GM12878 (cell line): ENCODE measurements around the gene RASA1. TPM values are rescaled to one million over a fixed set of nuclear protein-coding genes. Genes with fewer than 3 reads are reported as not detected.

Source experiments
- ATF2 ChIP-seq: IDR thresholded peaks from 2 replicates; pipeline ENCODE4 v1.6.1; 2012; ENCODE audit warnings: low read length, inconsistent platforms
- ATF3 ChIP-seq: IDR thresholded peaks from 2 replicates; pipeline ENCODE4 v1.6.1; 2011; ENCODE audit warnings: low read depth, mild to moderate bottlenecking, low read length, moderate library complexity, borderline replicate concordance; ENCODE audit errors: extremely low read depth
- BRCA1 ChIP-seq: IDR thresholded peaks from 2 replicates; pipeline ENCODE4 v1.6.1; 2011; ENCODE audit warnings: low read depth, low read length, improper control_type of control experiment
- CHD1 ChIP-seq: IDR thresholded peaks from 2 replicates; pipeline ENCODE4 v1.6.1; 2012; ENCODE audit warnings: low read depth, low read length, improper control_type of control experiment
- E4F1 ChIP-seq: fragments of 450-650 bp; IDR thresholded peaks from 2 replicates; pipeline ENCODE4 v1.6.1; 2018; ENCODE audit warnings: borderline replicate concordance, mild to moderate bottlenecking; ENCODE audit not compliant: partially characterized antibody
- EGR1 ChIP-seq, 2 experiments: IDR thresholded peaks; 1 replicate in 1 of 2; 2 replicates in 1 of 2; pipeline ENCODE4 v1.6.1; 2011 to 2012; ENCODE audit warnings: low read depth in 2 of 2, low read length in 2 of 2, borderline replicate concordance in 1 of 2, mild to moderate bottlenecking in 1 of 2, moderate library complexity in 1 of 2
- IKZF1 ChIP-seq: fragments of 450-650 bp; conservative IDR thresholded peaks from 2 replicates; pipeline ENCODE4 v1.6.1; 2017; ENCODE audit warnings: antibody characterized with exemption, mild to moderate bottlenecking
- JUND ChIP-seq: IDR thresholded peaks from 2 replicates; pipeline ENCODE4 v1.6.1; 2012; ENCODE audit warnings: low read depth, mild to moderate bottlenecking, low read length, improper control_type of control experiment, moderate library complexity
- MEF2A ChIP-seq: IDR thresholded peaks from 2 replicates; pipeline ENCODE4 v1.6.1; 2011; ENCODE audit warnings: low read depth, mild to moderate bottlenecking, low read length, moderate library complexity; ENCODE audit not compliant: insufficient read depth
- MLLT1 ChIP-seq: fragments of 450-650 bp; IDR thresholded peaks from 2 replicates; pipeline ENCODE4 v1.6.1; 2016; ENCODE audit warnings: mild to moderate bottlenecking
- MTA3 ChIP-seq: IDR thresholded peaks from 2 replicates; pipeline ENCODE4 v1.6.1; 2012; ENCODE audit warnings: low read length, inconsistent platforms, borderline replicate concordance
- NBN ChIP-seq: fragments of 450-650 bp; IDR thresholded peaks from 2 replicates; pipeline ENCODE4 v1.6.1; 2016
- NFXL1 ChIP-seq: fragments of 450-650 bp; IDR thresholded peaks from 2 replicates; pipeline ENCODE4 v1.6.1; 2017; ENCODE audit warnings: antibody characterized with exemption, mild to moderate bottlenecking, borderline replicate concordance
- NFYA ChIP-seq: IDR thresholded peaks from 2 replicates; pipeline ENCODE4 v1.6.1; 2011; ENCODE audit warnings: low read depth, mild to moderate bottlenecking, low read length, improper control_type of control experiment, borderline replicate concordance
- NFYB ChIP-seq: IDR thresholded peaks from 2 replicates; pipeline ENCODE4 v1.6.1; 2011; ENCODE audit warnings: low read depth, mild to moderate bottlenecking, low read length, improper control_type of control experiment, moderate library complexity; ENCODE audit not compliant: insufficient read depth
- RAD51 ChIP-seq: fragments of 450-650 bp; IDR thresholded peaks from 2 replicates; pipeline ENCODE4 v1.6.1; 2016; ENCODE audit warnings: moderate library complexity, mild to moderate bottlenecking, inconsistent platforms
- RCOR1 ChIP-seq: conservative IDR thresholded peaks from 2 replicates; pipeline ENCODE4 v1.6.1; 2012; ENCODE audit warnings: low read depth, low read length, improper control_type of control experiment
- REST ChIP-seq: IDR thresholded peaks from 2 replicates; pipeline ENCODE4 v1.6.1; 2012; ENCODE audit warnings: mild to moderate bottlenecking, low read depth, low read length
- RUNX3 ChIP-seq: IDR thresholded peaks from 2 replicates; pipeline ENCODE4 v1.6.1; 2012; ENCODE audit warnings: low read length, inconsistent platforms
- TAF1 ChIP-seq: IDR thresholded peaks from 2 replicates; pipeline ENCODE4 v1.6.1; 2011; ENCODE audit warnings: mild to moderate bottlenecking, low read depth, low read length, borderline replicate concordance
- TBL1XR1 ChIP-seq: IDR thresholded peaks from 2 replicates; pipeline ENCODE4 v1.6.1; 2012; ENCODE audit warnings: low read depth, low read length, improper control_type of control experiment
- YBX1 ChIP-seq: fragments of 450-650 bp; IDR thresholded peaks from 2 replicates; pipeline ENCODE4 v1.6.1; 2016; ENCODE audit warnings: antibody characterized with exemption
- YY1 ChIP-seq: IDR thresholded peaks from 2 replicates; pipeline ENCODE4 v1.6.1; 2011; ENCODE audit warnings: low read depth, mild to moderate bottlenecking, low read length
- polyA plus RNA-seq, 11 experiments: library from polyadenylated mRNA; depleted of rRNA in 4 of 11; unstranded in 6 of 11; stranded (reverse) in 5 of 11; fragments of >200 nt; fragmentation: Nextera tagmentation in 4 of 11; fragmentation: Illumina TruSeq in 1 of 11; extraction: Ambion mirVana in 4 of 11; extraction: Trizol in 1 of 11; gene quantifications; 1 replicate in 1 of 11; 2 replicates in 10 of 11; pipeline versions ENCODE4 v1.2.1 to v1.2.3, GENCODE V29; 2011 to 2016; ENCODE audit warnings: inconsistent platforms in 2 of 11, missing spikeins in 2 of 11, low read depth in 1 of 11
- total RNA-seq, 4 experiments: library from RNA; depleted of rRNA in 3 of 4; stranded (reverse); fragments of >200 nt in 3 of 4; fragmentation: Illumina TruSeq in 1 of 4; extraction: Trizol in 1 of 4; gene quantifications; 2 replicates each; pipeline versions ENCODE4 v1.2.1 to v1.2.3, GENCODE V29; 2013 to 2021

RASA1 gene
- total and polyA plus RNA-seq, 10 of the 15 experiments (the other 5 are each of a cell fraction or from before 2014, with no cell fraction given): 7.8 to 72.3 (median 21.8) TPM

GRCh38 chr5:87340716-87341115 lies 73.0 kb downstream of the RASA1 start (continued):
- TF ChIP-seq TBL1XR1 (peak; percentile 78), NFYB (no peak), JUND (no peak), REST (no peak), YBX1 (no peak), RAD51 (no peak), NBN (no peak; the same call in 1 of the 2 replicates), IKZF1 (no peak), E4F1 (no peak), RUNX3 (peak; percentile 98), YY1 (no peak), TAF1 (no peak), MTA3 (peak; percentile 58; the same call in 1 of the 2 replicates), MEF2A (peak; percentile 66; the same call in 1 of the 2 replicates), CHD1 (no peak), BRCA1 (no peak), EGR1 (IDR thresholded peaks at IDR 0.05; ENCODE audit: borderline replicate concordance in 1 of 2, low read depth in 2 of 2, low read length in 2 of 2) (no peak), MLLT1 (peak; percentile 69; the same call in 1 of the 2 replicates), NFXL1 (no peak), ATF3 (no peak), ATF2 (peak; percentile 80), NFYA (no peak), RCOR1 (no peak)
